K562 (cell line): ENCODE data around the gene SEMA3A. TPM values are rescaled to one million over a fixed set of nuclear protein-coding genes. Genes with fewer than 3 reads are reported as not detected.

Experiments used
- ATAC-seq: fragments of 200-7000 bp; cut with Tn5 transposase; 3 replicates; pipeline ENCODE4 v1.9.1; 2020; ENCODE audit warnings: moderate library complexity
- BruUV-seq: library from RNA; stranded (reverse); fragments of 400-500 nt; replicated peaks from 2 replicates; lab custom pipeline; 2021; lab: Mats Ljungman, UMichigan
- CTCF ChIA-PET: fragments of 300-600 bp; formaldehyde crosslinking; extraction: SDS; loops from one replicate; lab custom pipeline; 2021; ENCODE audit warnings: low intra/inter-chr PET ratio; lab: Yijun Ruan, JAX
- POLR2A ChIA-PET: fragments of 300-600, 350-650 bp; sonication (Branson Sonifier 250); formaldehyde crosslinking; extraction: SDS; loops from one replicate; lab custom pipeline; 2021; ENCODE audit warnings: antibody characterized with exemption, inconsistent platforms; lab: Yijun Ruan, JAX
- DNase-seq, 4 experiments: peaks; one replicate each; pipeline versions ENCODE4 v3.0.0 to v3.0.0-alpha.2; 2011 to 2018; ENCODE audit warnings: low spot score in 3 of 4, mixed read lengths in 3 of 4; ENCODE audit errors: extremely low read depth in 1 of 4
- FAIRE-seq: peaks from 2 replicates; lab custom pipeline; 2011; peaks lifted over from hg19 to GRCh38; lab: Jason Lieb, UNC
- H2AFZ ChIP-seq: 2 replicates; pipeline ENCODE4 v1.6.0; 2011; ENCODE audit warnings: low read depth, low read length, control low read depth, inconsistent platforms
- H3K27ac ChIP-seq: fragments of 200-600 bp; 3 replicates; pipeline ENCODE4 v1.8.0; 2011; ENCODE audit warnings: low read depth, mild to moderate bottlenecking, control low read depth, inconsistent platforms, low read length, moderate library complexity, mixed read lengths; ENCODE audit errors: extremely low read depth
- H3K27me3 ChIP-seq, 2 experiments: fragments of 300-600 bp in 1 of 2; 2 replicates in 1 of 2; 3 replicates in 1 of 2; pipeline versions ENCODE4 v1.6.0 to v1.8.0; 2011; ENCODE audit warnings: inconsistent platforms in 2 of 2, low read length in 2 of 2, mild to moderate bottlenecking in 1 of 2, mixed read lengths in 1 of 2, moderate library complexity in 1 of 2; ENCODE audit not compliant: control insufficient read depth in 2 of 2, insufficient read depth in 2 of 2
- H3K36me3 ChIP-seq: fragments of 300-600 bp; 3 replicates; pipeline ENCODE4 v1.8.0; 2011; ENCODE audit warnings: mild to moderate bottlenecking, low read length, inconsistent platforms; ENCODE audit not compliant: control insufficient read depth, insufficient read depth
- H3K4me1 ChIP-seq, 2 experiments: fragments of 200-600 bp in 1 of 2; replicated peaks in 1 of 2; 2 replicates in 1 of 2; 3 replicates in 1 of 2; pipeline versions ENCODE4 v1.5.1 to v1.8.0; 2011; ENCODE audit warnings: inconsistent platforms in 2 of 2, low read length in 2 of 2, mild to moderate bottlenecking in 1 of 2, mixed read lengths in 1 of 2, moderate library complexity in 1 of 2; ENCODE audit not compliant: control insufficient read depth in 2 of 2, insufficient read depth in 2 of 2
- H3K4me2 ChIP-seq: 2 replicates; pipeline ENCODE4 v1.6.1; 2011; ENCODE audit warnings: low read length, control low read depth, inconsistent platforms, mixed read lengths; ENCODE audit not compliant: insufficient read depth
- H3K4me3 ChIP-seq: fragments of 200-600 bp; sonication (generic), shearing (Covaris generic); 2 replicates; pipeline ENCODE4 v1.5.1; 2016; ENCODE audit warnings: control low read depth, inconsistent platforms
- H3K79me2 ChIP-seq: fragments of 200-600 bp; 3 replicates; pipeline ENCODE4 v1.8.0; 2011; ENCODE audit warnings: low read length, inconsistent platforms; ENCODE audit not compliant: control insufficient read depth, insufficient read depth
- H3K9ac ChIP-seq, 2 experiments: 2 replicates each; pipeline versions ENCODE4 v1.6.0 to v1.6.1; 2011; ENCODE audit warnings: low read depth in 2 of 2, low read length in 2 of 2, control low read depth in 1 of 2, inconsistent platforms in 1 of 2, mild to moderate bottlenecking in 1 of 2, mixed read lengths in 1 of 2; ENCODE audit not compliant: insufficient read depth in 1 of 2
- H3K9me1 ChIP-seq: one replicate; pipeline ENCODE4 v1.6.0; 2011; ENCODE audit warnings: inconsistent platforms, mild to moderate bottlenecking, low read length, moderate library complexity; ENCODE audit not compliant: control insufficient read depth, insufficient read depth
- H3K9me3 ChIP-seq: replicated peaks from 2 replicates; pipeline ENCODE4 v1.5.1; 2011; ENCODE audit warnings: low read depth, low read length, inconsistent platforms; ENCODE audit not compliant: control insufficient read depth, insufficient read depth
- H4K20me1 ChIP-seq: replicated peaks from 2 replicates; pipeline ENCODE4 v1.6.1; 2011; ENCODE audit warnings: low read length, inconsistent platforms, mixed read lengths; ENCODE audit not compliant: control insufficient read depth, insufficient read depth
- CBFB ChIP-seq: sonication (generic); formaldehyde crosslinking; IDR thresholded peaks from 2 replicates; pipeline ENCODE4 v1.4.0; 2020; ENCODE audit warnings: mild to moderate bottlenecking, missing genetic modification reagents
- CBX5 ChIP-seq: IDR thresholded peaks from 2 replicates; pipeline ENCODE4 v1.6.1; 2014; ENCODE audit warnings: low read depth, borderline replicate concordance
- CEBPB ChIP-seq: fragments of 450-650 bp; IDR thresholded peaks from 2 replicates; pipeline ENCODE4 v1.6.1; 2016; ENCODE audit warnings: missing genetic modification characterization, missing compliant biosample characterization
- CEBPG ChIP-seq, 3 experiments: fragments of 200-800 bp in 1 of 3; sonication (Bioruptor generic) in 1 of 3; sonication (generic) in 1 of 3; formaldehyde crosslinking in 1 of 3; IDR thresholded peaks in 2 of 3; conservative IDR thresholded peaks in 1 of 3; 2 replicates each; pipeline versions ENCODE4 v1.6.1 to v1.8.0; 2016 to 2022; ENCODE audit warnings: missing compliant biosample characterization in 2 of 3, missing genetic modification characterization in 2 of 3, mild to moderate bottlenecking in 1 of 3, missing genetic modification reagents in 1 of 3
- ESRRB ChIP-seq: fragments of 250-450 bp; sonication (Bioruptor Pico); IDR thresholded peaks from 2 replicates; pipeline ENCODE4 v1.5.0; 2020; ENCODE audit warnings: mild to moderate bottlenecking, moderate library complexity, borderline replicate concordance
- NCOA1 ChIP-seq: fragments of 450-650 bp; IDR thresholded peaks from 2 replicates; pipeline ENCODE4 v1.6.1; 2016; ENCODE audit warnings: low read depth
- SMC3 ChIP-seq: conservative IDR thresholded peaks from 2 replicates; pipeline ENCODE4 v1.6.1; 2011; ENCODE audit warnings: low read depth, low read length, improper control_type of control experiment; ENCODE audit not compliant: insufficient read depth
- STAT5A ChIP-seq: IDR thresholded peaks from 2 replicates; pipeline ENCODE4 v1.6.1; 2012; ENCODE audit warnings: low read length, inconsistent platforms, borderline replicate concordance
- TGIF2 ChIP-seq: sonication (generic); formaldehyde crosslinking; IDR thresholded peaks from 2 replicates; pipeline ENCODE4 v1.8.1; 2022; ENCODE audit warnings: mild to moderate bottlenecking, missing genetic modification reagents, moderate library complexity
- ZBED1 ChIP-seq: IDR thresholded peaks from 2 replicates; pipeline ENCODE4 v1.6.1; 2014
- ZNF253 ChIP-seq: fragments of 250-450 bp; sonication (Bioruptor Pico); conservative IDR thresholded peaks from 2 replicates; pipeline ENCODE4 v1.6.1; 2021; ENCODE audit warnings: mild to moderate bottlenecking
- ZNF445 ChIP-seq: fragments of 250-450 bp; sonication (Bioruptor Pico); IDR thresholded peaks from 2 replicates; pipeline ENCODE4 v1.4.0; 2020; ENCODE audit warnings: low read depth, mild to moderate bottlenecking, moderate library complexity
- ZNF561 ChIP-seq: fragments of 450-650 bp; formaldehyde crosslinking; conservative IDR thresholded peaks from 2 replicates; pipeline ENCODE4 v1.4.0; 2020; ENCODE audit warnings: mild to moderate bottlenecking, moderate library complexity
- ZNF717 ChIP-seq: fragments of 250-450 bp; sonication (Bioruptor Pico); IDR thresholded peaks from 2 replicates; pipeline ENCODE4 v1.5.0; 2021
- ZSCAN29 ChIP-seq: fragments of 450-650 bp; IDR thresholded peaks from 2 replicates; pipeline ENCODE4 v1.6.1; 2017
- WGBS: fragments of 100-300 bp; shearing (Covaris generic); methylation state at CpG from one replicate; pipeline ENCODE4 v1.1.6; 2016; ENCODE audit warnings: low coverage, mixed read lengths; ENCODE audit not compliant: insufficient coverage; ENCODE audit errors: missing lambda C conversion rate; 5-methylcytosine and 5-hydroxymethylcytosine counted together
- in situ Hi-C: fragments of 300-500 bp; cut with MboI; formaldehyde crosslinking; loops from 4 replicates; pipeline ENCODE4 v1.15.0; 2018; ENCODE audit warnings: inconsistent platforms, mixed read lengths
- intact Hi-C: fragments of 100-400 bp; cut with micrococcal nuclease; formaldehyde crosslinking; loops from 2 replicates; pipeline ENCODE4 v1.14.2; 2022
- polyA plus RNA-seq, 8 experiments: library from polyadenylated mRNA; depleted of rRNA in 4 of 8; stranded (reverse) in 5 of 8; unstranded in 3 of 8; fragments of >200 nt; fragmentation: Nextera tagmentation in 2 of 8; fragmentation: Illumina TruSeq in 1 of 8; extraction: Ambion mirVana in 2 of 8; extraction: Trizol in 1 of 8; gene quantifications; 2 replicates each; pipeline versions ENCODE4 v1.2.1 to v1.2.3, GENCODE V29; 2011 to 2014; ENCODE audit warnings: inconsistent platforms in 1 of 8, missing spikeins in 1 of 8
- total RNA-seq, 7 experiments: library from RNA; depleted of rRNA in 6 of 7; stranded (reverse); fragments of >200 nt in 6 of 7; fragmentation: Illumina TruSeq in 2 of 7; extraction: Trizol in 2 of 7; gene quantifications; 2 replicates each; pipeline versions ENCODE4 v1.2.1 to v1.2.3, GENCODE V29; 2011 to 2021; ENCODE audit warnings: low replicate concordance in 1 of 7
- TF ChIP-seq, protein P1 (sequence below): sonication (generic); formaldehyde crosslinking; IDR thresholded peaks from 2 replicates; pipeline ENCODE4 v1.8.1; 2023; ENCODE audit warnings: missing genetic modification reagents, mild to moderate bottlenecking, borderline replicate concordance
- TF ChIP-seq, protein P2 (sequence below): fragments of 200-800 bp; sonication (Bioruptor generic); IDR thresholded peaks from 2 replicates; pipeline ENCODE4 v1.6.1; 2017; ENCODE audit warnings: missing genetic modification characterization, missing compliant biosample characterization

SEMA3A gene
- total and polyA plus RNA-seq, 9 of the 15 experiments (the other 6 are each of a cell fraction or from before 2014, with no cell fraction given), result 0.36 to 3.0 (median 1.1) TPM

DNA sequence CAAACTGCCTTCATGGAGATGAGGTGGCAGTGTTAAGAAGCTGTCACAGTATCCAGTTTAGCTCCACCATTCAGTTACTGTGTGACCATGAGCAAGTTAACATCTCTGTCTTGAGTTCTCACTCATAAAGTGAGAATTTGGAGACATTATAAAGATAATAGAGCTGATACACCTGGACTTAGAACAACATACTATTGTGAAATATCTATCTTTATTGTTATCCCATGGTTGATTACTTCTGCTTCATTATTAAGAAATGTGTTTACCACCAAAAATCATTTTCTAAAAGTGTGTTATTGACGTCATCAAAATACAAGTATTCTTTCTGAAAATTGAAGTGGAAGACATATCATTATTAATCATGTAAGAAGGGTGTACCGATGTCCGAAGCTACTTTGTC, 166.9 kb downstream of the SEMA3A start:
- intact Hi-C loops, result no loop called here
- H2AFZ ChIP-seq, result no peak overlapping the region
- FAIRE-seq, result no peak

More for the DNA sequence above, 166.9 kb downstream of the SEMA3A start:
- Histone ChIP-seq H3K36me3 (no peaks in the 10 kb centered on the region), H3K27me3 (no peaks in the 10 kb centered on the region), H3K4me2 (no peak overlapping the region), H3K79me2 (no peaks in the 10 kb centered on the region), H4K20me1 (no peaks in the 10 kb centered on the region), H3K4me3 (no peak overlapping the region), H3K9ac (no peak overlapping the region), H3K27ac (no peak overlapping the region), H3K9me1 (no peaks in the 10 kb centered on the region), H3K4me1 (no peaks in the 10 kb centered on the region), H3K9me3 (no peaks in the 10 kb centered on the region)
- no peak for TF ChIP-seq SMC3
- no peak for TF ChIP-seq NCOA1
- no peak for TF ChIP-seq CBFB (CRISPR knock-in tag)
- TF ChIP-seq TGIF2 (CRISPR knock-in tag), result no peak
- TF ChIP-seq, protein P1, sequence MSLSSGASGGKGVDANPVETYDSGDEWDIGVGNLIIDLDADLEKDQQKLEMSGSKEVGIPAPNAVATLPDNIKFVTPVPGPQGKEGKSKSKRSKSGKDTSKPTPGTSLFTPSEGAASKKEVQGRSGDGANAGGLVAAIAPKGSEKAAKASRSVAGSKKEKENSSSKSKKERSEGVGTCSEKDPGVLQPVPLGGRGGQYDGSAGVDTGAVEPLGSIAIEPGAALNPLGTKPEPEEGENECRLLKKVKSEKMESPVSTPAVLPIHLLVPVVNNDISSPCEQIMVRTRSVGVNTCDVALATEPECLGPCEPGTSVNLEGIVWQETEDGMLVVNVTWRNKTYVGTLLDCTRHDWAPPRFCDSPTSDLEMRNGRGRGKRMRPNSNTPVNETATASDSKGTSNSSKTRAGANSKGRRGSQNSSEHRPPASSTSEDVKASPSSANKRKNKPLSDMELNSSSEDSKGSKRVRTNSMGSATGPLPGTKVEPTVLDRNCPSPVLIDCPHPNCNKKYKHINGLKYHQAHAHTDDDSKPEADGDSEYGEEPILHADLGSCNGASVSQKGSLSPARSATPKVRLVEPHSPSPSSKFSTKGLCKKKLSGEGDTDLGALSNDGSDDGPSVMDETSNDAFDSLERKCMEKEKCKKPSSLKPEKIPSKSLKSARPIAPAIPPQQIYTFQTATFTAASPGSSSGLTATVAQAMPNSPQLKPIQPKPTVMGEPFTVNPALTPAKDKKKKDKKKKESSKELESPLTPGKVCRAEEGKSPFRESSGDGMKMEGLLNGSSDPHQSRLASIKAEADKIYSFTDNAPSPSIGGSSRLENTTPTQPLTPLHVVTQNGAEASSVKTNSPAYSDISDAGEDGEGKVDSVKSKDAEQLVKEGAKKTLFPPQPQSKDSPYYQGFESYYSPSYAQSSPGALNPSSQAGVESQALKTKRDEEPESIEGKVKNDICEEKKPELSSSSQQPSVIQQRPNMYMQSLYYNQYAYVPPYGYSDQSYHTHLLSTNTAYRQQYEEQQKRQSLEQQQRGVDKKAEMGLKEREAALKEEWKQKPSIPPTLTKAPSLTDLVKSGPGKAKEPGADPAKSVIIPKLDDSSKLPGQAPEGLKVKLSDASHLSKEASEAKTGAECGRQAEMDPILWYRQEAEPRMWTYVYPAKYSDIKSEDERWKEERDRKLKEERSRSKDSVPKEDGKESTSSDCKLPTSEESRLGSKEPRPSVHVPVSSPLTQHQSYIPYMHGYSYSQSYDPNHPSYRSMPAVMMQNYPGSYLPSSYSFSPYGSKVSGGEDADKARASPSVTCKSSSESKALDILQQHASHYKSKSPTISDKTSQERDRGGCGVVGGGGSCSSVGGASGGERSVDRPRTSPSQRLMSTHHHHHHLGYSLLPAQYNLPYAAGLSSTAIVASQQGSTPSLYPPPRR (CRISPR knock-in tag), result no peak
- TF ChIP-seq STAT5A, result no peak
- no peak for TF ChIP-seq ZSCAN29
- no peak for TF ChIP-seq ZNF253
- TF ChIP-seq ZNF445 (CRISPR knock-in tag), result no peak
- no peak for TF ChIP-seq ESRRB
- TF ChIP-seq ZNF717 (CRISPR knock-in tag), result no peak
- no peak for TF ChIP-seq ZNF561 (CRISPR knock-in tag)
- no peak for TF ChIP-seq CBX5
- TF ChIP-seq CEBPB (tag), result peak; percentile 56
- no peak for TF ChIP-seq CEBPG (CRISPR knock-in tag; IDR thresholded peaks at IDR 0.05)
- TF ChIP-seq CEBPG (tag; conservative IDR thresholded peaks at IDR 0.05 in 1 of 2, IDR thresholded peaks at IDR 0.05 in 1 of 2), result peak in 1 of 2 experiments; percentile 71; a peak in 2 of 4 replicates
- TF ChIP-seq, protein P2, sequence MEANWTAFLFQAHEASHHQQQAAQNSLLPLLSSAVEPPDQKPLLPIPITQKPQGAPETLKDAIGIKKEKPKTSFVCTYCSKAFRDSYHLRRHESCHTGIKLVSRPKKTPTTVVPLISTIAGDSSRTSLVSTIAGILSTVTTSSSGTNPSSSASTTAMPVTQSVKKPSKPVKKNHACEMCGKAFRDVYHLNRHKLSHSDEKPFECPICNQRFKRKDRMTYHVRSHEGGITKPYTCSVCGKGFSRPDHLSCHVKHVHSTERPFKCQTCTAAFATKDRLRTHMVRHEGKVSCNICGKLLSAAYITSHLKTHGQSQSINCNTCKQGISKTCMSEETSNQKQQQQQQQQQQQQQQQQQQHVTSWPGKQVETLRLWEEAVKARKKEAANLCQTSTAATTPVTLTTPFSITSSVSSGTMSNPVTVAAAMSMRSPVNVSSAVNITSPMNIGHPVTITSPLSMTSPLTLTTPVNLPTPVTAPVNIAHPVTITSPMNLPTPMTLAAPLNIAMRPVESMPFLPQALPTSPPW, result no peak
- TF ChIP-seq ZBED1, result no peak
- DNase-seq (no peak), ATAC-seq (no peak)
- POLR2A ChIA-PET, result no interaction called here
- in situ Hi-C loops, result no loop called here
- 3% methylated on average over 3 of the region's 3 CpGs for WGBS
- CTCF ChIA-PET, result no interaction called here
- no TSS peak for BruUV-seq
